Ectodermal cell (in vitro differentiated cells): ENCODE data around the gene GNB5.

Experiments
- H3K27ac ChIP-seq: 2 replicates; pipeline ENCODE4 v1.7.0; 2013; ENCODE audit warnings: mild to moderate bottlenecking, low read depth, low read length; ENCODE audit not compliant: insufficient read depth, poor library complexity, severe bottlenecking
- H3K27me3 ChIP-seq: 2 replicates; pipeline ENCODE4 v1.7.0; 2013; ENCODE audit warnings: mild to moderate bottlenecking, low read length; ENCODE audit not compliant: insufficient read depth, control insufficient read depth, poor library complexity, severe bottlenecking
- H3K36me3 ChIP-seq: one replicate; pipeline ENCODE4 v1.7.0; 2013; ENCODE audit warnings: low read length; ENCODE audit not compliant: control insufficient read depth, insufficient read depth
- H3K4me1 ChIP-seq: one replicate; pipeline ENCODE4 v1.7.0; 2013; ENCODE audit warnings: low read length; ENCODE audit not compliant: control insufficient read depth, insufficient read depth
- H3K4me3 ChIP-seq: 2 replicates; pipeline ENCODE4 v1.7.0; 2013; ENCODE audit warnings: low read depth, low read length, control low read depth; ENCODE audit not compliant: insufficient read depth
- H3K9me3 ChIP-seq: 2 replicates; pipeline ENCODE4 v1.7.0; 2013; ENCODE audit warnings: mild to moderate bottlenecking, low read length, moderate library complexity; ENCODE audit not compliant: control insufficient read depth
- WGBS, 2 experiments: methylation state at CpG; one replicate each; pipeline ENCODE4 v1.1.7; 2013; ENCODE audit warnings: missing lambda C conversion rate in 2 of 2; 5-methylcytosine and 5-hydroxymethylcytosine counted together

GNB5 gene

DNA sequence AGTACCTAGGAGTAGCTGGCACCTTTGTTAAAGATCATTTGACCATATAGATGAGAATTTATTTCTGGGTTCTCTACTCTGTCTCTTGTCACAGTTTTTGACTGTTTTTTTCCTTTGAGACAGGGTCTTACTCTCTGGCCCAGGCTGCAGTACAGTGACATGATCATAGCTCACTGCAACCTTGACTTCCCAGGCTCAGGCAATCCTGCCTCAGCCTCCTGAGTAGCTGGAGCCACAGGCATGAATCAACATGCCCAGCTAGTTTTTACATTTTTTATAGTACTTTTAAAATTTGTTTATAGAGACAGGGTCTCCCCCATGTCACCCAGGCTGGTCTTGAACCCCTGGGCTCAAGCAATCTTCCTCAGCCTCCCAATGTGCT, 123.7 kb downstream of the GNB5 start:
- Histone ChIP-seq H3K36me3 (peaks cover 6% of the 10 kb centered on the region), H3K4me3 (no peak overlapping the region), H3K9me3 (no peaks in the 10 kb centered on the region), H3K27me3 (no peaks in the 10 kb centered on the region), H3K27ac (no peak overlapping the region), H3K4me1 (no peaks in the 10 kb centered on the region)

DNA sequence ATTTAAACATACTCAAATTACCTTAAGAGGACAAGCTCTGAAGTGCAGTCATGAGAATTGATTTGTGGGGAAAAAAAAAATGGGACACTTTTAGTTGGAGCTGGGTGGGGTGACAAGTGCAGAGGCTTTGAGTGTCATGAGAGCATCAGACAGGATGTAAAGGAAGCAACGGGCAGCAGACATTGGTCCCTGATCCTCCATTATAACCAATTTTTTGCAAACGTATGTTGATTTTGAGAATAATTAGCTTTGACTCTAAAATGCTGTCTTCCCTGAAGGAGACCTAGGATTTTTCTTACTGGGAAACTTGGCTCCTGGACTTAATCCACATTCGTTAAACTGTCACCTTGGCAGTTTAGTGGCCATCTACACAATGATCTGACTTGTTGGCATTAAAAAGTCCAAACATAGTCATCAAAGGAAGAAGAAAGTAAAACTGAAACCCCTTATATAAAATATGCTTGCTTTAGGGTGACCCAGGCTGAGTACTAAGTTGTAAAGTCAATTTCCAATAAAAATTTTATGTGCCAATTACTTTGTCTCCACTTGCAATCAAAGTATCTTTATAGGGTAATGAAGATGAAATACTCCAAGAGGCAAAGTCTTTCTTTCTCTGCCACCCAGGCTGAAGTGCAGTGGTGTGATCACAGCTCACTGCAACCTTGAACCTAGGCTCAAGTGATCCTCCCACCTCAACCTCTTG, 124.2 kb downstream of the GNB5 start:
- no peaks in the 10 kb centered on the region for H3K4me1 ChIP-seq
- H3K4me3 ChIP-seq = no peak overlapping the region
- H3K27ac ChIP-seq = no peak overlapping the region
- WGBS, 2 experiments = 98% methylated on average over 3 of the region's 3 CpGs
- no peaks in the 10 kb centered on the region for H3K9me3 ChIP-seq
- peaks cover 7% of the 10 kb centered on the region for H3K36me3 ChIP-seq
- no peaks in the 10 kb centered on the region for H3K27me3 ChIP-seq
